HEK293 (cell line): ENCODE data around the gene PTPN11.

Experiments used
- GFI1B ChIP-seq: fragments of 450-650 bp; formaldehyde crosslinking; IDR thresholded peaks from 2 replicates; pipeline ENCODE4 v1.5.1; 2016; ENCODE audit warnings: missing biosample characterization, missing genetic modification characterization
- IKZF3 ChIP-seq: fragments of 450-650 bp; IDR thresholded peaks from 2 replicates; pipeline ENCODE4 v1.5.0; 2018; ENCODE audit warnings: missing biosample characterization, mild to moderate bottlenecking, missing genetic modification characterization, moderate library complexity
- KLF1 ChIP-seq: fragments of 450-650 bp; formaldehyde crosslinking; IDR thresholded peaks from 2 replicates; pipeline ENCODE4 v1.5.1; 2016; ENCODE audit warnings: missing biosample characterization, missing genetic modification characterization
- SALL2 ChIP-seq: fragments of 450-650 bp; formaldehyde crosslinking; IDR thresholded peaks from 2 replicates; pipeline ENCODE4 v1.5.0; 2017; ENCODE audit warnings: missing biosample characterization, mild to moderate bottlenecking, missing genetic modification characterization, borderline replicate concordance
- TCF7L2 ChIP-seq: IDR thresholded peaks from 2 replicates; pipeline ENCODE4 v1.6.1; 2011; ENCODE audit warnings: low read depth, mild to moderate bottlenecking, inconsistent platforms, low read length, moderate library complexity, borderline replicate concordance
- ZFP41 ChIP-seq: fragments of 450-650 bp; formaldehyde crosslinking; IDR thresholded peaks from 2 replicates; pipeline ENCODE4 v1.5.1; 2016; ENCODE audit warnings: missing biosample characterization, missing genetic modification characterization, borderline replicate concordance
- ZNF133 ChIP-seq: fragments of 450-650 bp; formaldehyde crosslinking; IDR thresholded peaks from 2 replicates; pipeline ENCODE4 v1.5.1; 2016; ENCODE audit warnings: missing biosample characterization, missing genetic modification characterization
- ZNF202 ChIP-seq: fragments of 450-650 bp; formaldehyde crosslinking; IDR thresholded peaks from 2 replicates; pipeline ENCODE4 v1.5.1; 2016; ENCODE audit warnings: missing biosample characterization, missing genetic modification characterization, borderline replicate concordance
- ZNF335 ChIP-seq: fragments of 450-650 bp; formaldehyde crosslinking; conservative IDR thresholded peaks from 2 replicates; pipeline ENCODE4 v1.5.1; 2016; ENCODE audit warnings: missing biosample characterization, missing genetic modification characterization
- ZNF394 ChIP-seq: fragments of 450-650 bp; formaldehyde crosslinking; IDR thresholded peaks from 2 replicates; pipeline ENCODE4 v1.5.1; 2016; ENCODE audit warnings: missing biosample characterization, missing genetic modification characterization, mild to moderate bottlenecking, moderate library complexity, borderline replicate concordance
- ZNF404 ChIP-seq: fragments of 450-650 bp; formaldehyde crosslinking; IDR thresholded peaks from 2 replicates; pipeline ENCODE4 v1.5.1; 2017; ENCODE audit warnings: missing biosample characterization, missing genetic modification characterization
- ZNF544 ChIP-seq: fragments of 450-650 bp; formaldehyde crosslinking; IDR thresholded peaks from 2 replicates; pipeline ENCODE4 v1.5.0; 2017; ENCODE audit warnings: missing biosample characterization, missing genetic modification characterization
- ZNF555 ChIP-seq: fragments of 450-650 bp; formaldehyde crosslinking; conservative IDR thresholded peaks from 2 replicates; pipeline ENCODE4 v1.5.1; 2017; ENCODE audit warnings: missing biosample characterization, mild to moderate bottlenecking, missing genetic modification characterization, inconsistent platforms
- ZNF670 ChIP-seq: fragments of 450-650 bp; formaldehyde crosslinking; IDR thresholded peaks from 2 replicates; pipeline ENCODE4 v1.5.1; 2016; ENCODE audit warnings: missing biosample characterization, missing genetic modification characterization, low read depth
- ZNF747 ChIP-seq: fragments of 450-650 bp; formaldehyde crosslinking; IDR thresholded peaks from 2 replicates; pipeline ENCODE4 v1.5.1; 2016; ENCODE audit warnings: missing biosample characterization, missing genetic modification characterization
- ZNF768 ChIP-seq: fragments of 450-650 bp; formaldehyde crosslinking; IDR thresholded peaks from 2 replicates; pipeline ENCODE4 v1.5.1; 2018; ENCODE audit warnings: missing biosample characterization, mild to moderate bottlenecking, missing genetic modification characterization
- ZSCAN16 ChIP-seq: fragments of 450-650 bp; formaldehyde crosslinking; IDR thresholded peaks from 2 replicates; pipeline ENCODE4 v1.5.1; 2016; ENCODE audit warnings: missing biosample characterization, missing genetic modification characterization
- TF ChIP-seq, protein P1 (sequence below): fragments of 450-650 bp; formaldehyde crosslinking; conservative IDR thresholded peaks from 2 replicates; pipeline ENCODE4 v1.5.1; 2016; ENCODE audit warnings: low read depth, missing biosample characterization, missing genetic modification characterization
- TF ChIP-seq, protein P2 (sequence below): fragments of 450-650 bp; formaldehyde crosslinking; IDR thresholded peaks from 2 replicates; pipeline ENCODE4 v1.5.1; 2017; ENCODE audit warnings: missing biosample characterization, missing genetic modification characterization
- TF ChIP-seq, protein P3 (sequence below): fragments of 450-650 bp; formaldehyde crosslinking; IDR thresholded peaks from 2 replicates; pipeline ENCODE4 v1.5.1; 2016; ENCODE audit warnings: missing biosample characterization, missing genetic modification characterization
- TF ChIP-seq, protein P4 (sequence below): fragments of 450-650 bp; formaldehyde crosslinking; IDR thresholded peaks from 2 replicates; pipeline ENCODE4 v1.5.1; 2016; ENCODE audit warnings: missing biosample characterization, missing genetic modification characterization
- TF ChIP-seq, protein P5 (sequence below): fragments of 450-650 bp; formaldehyde crosslinking; IDR thresholded peaks from 2 replicates; pipeline ENCODE4 v1.5.1; 2016; ENCODE audit warnings: missing biosample characterization, missing genetic modification characterization
- TF ChIP-seq, protein P6 (sequence below): fragments of 450-650 bp; formaldehyde crosslinking; IDR thresholded peaks from 2 replicates; pipeline ENCODE4 v1.5.0; 2017; ENCODE audit warnings: missing biosample characterization, missing genetic modification characterization, borderline replicate concordance

Gene PTPN11

DNA sequence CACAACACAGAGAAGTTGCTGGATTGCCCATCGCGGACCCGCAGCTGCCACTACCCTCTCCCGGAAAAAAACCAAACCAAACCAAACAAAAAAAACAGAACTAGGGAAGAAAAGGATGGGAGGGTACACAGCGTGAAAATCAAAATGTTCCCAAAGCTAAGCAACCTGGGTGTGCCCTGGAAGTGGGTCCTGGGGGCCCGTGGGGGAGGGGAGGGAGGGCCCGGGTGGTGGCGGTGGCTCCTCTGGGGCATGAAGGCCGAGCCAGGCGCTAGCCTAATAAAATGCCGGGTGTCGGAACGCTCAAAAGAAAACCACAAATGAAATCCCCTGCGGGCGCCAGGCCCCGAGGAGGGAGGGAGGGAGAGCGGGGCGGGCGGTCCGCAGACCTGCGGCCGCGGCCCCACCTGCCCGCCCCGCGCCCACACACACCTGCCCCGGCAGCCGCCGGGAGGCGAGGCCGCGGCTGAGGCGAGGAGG is 37.3 kb upstream of the PTPN11 start (continued):
- TF ChIP-seq, protein P1, sequence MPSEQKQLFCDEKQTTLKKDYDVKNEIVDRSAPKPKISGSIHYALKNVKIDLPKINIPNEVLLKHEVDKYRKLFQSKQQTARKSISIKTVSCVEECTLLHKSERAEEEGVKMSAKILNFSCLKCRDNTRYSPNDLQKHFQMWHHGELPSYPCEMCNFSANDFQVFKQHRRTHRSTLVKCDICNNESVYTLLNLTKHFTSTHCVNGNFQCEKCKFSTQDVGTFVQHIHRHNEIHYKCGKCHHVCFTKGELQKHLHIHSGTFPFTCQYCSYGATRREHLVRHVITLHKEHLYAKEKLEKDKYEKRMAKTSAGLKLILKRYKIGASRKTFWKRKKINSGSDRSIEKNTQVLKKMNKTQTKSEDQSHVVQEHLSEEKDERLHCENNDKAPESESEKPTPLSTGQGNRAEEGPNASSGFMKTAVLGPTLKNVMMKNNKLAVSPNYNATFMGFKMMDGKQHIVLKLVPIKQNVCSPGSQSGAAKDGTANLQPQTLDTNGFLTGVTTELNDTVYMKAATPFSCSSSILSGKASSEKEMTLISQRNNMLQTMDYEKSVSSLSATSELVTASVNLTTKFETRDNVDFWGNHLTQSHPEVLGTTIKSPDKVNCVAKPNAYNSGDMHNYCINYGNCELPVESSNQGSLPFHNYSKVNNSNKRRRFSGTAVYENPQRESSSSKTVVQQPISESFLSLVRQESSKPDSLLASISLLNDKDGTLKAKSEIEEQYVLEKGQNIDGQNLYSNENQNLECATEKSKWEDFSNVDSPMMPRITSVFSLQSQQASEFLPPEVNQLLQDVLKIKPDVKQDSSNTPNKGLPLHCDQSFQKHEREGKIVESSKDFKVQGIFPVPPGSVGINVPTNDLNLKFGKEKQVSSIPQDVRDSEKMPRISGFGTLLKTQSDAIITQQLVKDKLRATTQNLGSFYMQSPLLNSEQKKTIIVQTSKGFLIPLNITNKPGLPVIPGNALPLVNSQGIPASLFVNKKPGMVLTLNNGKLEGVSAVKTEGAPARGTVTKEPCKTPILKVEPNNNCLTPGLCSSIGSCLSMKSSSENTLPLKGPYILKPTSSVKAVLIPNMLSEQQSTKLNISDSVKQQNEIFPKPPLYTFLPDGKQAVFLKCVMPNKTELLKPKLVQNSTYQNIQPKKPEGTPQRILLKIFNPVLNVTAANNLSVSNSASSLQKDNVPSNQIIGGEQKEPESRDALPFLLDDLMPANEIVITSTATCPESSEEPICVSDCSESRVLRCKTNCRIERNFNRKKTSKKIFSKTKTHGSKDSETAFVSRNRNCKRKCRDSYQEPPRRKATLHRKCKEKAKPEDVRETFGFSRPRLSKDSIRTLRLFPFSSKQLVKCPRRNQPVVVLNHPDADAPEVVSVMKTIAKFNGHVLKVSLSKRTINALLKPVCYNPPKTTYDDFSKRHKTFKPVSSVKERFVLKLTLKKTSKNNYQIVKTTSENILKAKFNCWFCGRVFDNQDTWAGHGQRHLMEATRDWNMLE: no peak
- 0 out of 2 replicates have a peak, but pooled peaks have one; percentile 11 for TF ChIP-seq IKZF3 (tag by site-specific recombination)
- no peak for TF ChIP-seq ZFP41 (tag by site-specific recombination)
- TF ChIP-seq ZNF670 (tag by site-specific recombination): no peak
- TF ChIP-seq TCF7L2: no peak
- no peak for TF ChIP-seq ZNF394
- TF ChIP-seq, protein P2, sequence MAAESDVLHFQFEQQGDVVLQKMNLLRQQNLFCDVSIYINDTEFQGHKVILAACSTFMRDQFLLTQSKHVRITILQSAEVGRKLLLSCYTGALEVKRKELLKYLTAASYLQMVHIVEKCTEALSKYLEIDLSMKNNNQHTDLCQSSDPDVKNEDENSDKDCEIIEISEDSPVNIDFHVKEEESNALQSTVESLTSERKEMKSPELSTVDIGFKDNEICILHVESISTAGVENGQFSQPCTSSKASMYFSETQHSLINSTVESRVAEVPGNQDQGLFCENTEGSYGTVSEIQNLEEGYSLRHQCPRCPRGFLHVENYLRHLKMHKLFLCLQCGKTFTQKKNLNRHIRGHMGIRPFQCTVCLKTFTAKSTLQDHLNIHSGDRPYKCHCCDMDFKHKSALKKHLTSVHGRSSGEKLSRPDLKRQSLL (tag by site-specific recombination): no peak
- TF ChIP-seq KLF1 (tag by site-specific recombination): 0 out of 2 replicates have a peak, but pooled peaks have one; percentile 27
- TF ChIP-seq ZNF747 (tag by site-specific recombination): no peak
- TF ChIP-seq GFI1B: no peak
- TF ChIP-seq, protein P3, sequence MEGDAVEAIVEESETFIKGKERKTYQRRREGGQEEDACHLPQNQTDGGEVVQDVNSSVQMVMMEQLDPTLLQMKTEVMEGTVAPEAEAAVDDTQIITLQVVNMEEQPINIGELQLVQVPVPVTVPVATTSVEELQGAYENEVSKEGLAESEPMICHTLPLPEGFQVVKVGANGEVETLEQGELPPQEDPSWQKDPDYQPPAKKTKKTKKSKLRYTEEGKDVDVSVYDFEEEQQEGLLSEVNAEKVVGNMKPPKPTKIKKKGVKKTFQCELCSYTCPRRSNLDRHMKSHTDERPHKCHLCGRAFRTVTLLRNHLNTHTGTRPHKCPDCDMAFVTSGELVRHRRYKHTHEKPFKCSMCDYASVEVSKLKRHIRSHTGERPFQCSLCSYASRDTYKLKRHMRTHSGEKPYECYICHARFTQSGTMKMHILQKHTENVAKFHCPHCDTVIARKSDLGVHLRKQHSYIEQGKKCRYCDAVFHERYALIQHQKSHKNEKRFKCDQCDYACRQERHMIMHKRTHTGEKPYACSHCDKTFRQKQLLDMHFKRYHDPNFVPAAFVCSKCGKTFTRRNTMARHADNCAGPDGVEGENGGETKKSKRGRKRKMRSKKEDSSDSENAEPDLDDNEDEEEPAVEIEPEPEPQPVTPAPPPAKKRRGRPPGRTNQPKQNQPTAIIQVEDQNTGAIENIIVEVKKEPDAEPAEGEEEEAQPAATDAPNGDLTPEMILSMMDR (tag by site-specific recombination): no peak
- TF ChIP-seq, protein P4, sequence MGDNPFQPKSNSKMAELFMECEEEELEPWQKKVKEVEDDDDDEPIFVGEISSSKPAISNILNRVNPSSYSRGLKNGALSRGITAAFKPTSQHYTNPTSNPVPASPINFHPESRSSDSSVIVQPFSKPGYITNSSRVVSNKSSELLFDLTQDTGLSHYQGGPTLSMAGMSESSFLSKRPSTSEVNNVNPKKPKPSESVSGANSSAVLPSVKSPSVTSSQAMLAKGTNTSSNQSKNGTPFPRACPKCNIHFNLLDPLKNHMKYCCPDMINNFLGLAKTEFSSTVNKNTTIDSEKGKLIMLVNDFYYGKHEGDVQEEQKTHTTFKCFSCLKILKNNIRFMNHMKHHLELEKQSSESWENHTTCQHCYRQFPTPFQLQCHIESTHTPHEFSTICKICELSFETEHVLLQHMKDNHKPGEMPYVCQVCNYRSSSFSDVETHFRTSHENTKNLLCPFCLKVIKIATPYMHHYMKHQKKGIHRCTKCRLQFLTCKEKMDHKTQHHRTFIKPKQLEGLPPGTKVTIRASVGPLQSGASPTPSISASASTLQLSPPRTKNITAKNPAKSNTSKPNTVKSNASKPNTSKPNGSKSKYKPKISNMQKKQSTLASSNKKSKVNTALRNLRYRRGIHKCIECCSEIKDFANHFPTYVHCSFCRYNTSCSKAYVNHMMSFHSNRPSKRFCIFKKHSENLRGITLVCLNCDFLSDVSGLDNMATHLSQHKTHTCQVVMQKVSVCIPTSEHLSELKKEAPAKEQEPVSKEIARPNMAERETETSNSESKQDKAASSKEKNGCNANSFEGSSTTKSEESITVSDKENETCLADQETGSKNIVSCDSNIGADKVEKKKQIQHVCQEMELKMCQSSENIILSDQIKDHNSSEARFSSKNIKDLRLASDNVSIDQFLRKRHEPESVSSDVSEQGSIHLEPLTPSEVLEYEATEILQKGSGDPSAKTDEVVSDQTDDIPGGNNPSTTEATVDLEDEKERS (tag by site-specific recombination): no peak
- no peak for TF ChIP-seq ZNF202 (tag by site-specific recombination)
- TF ChIP-seq ZNF555 (tag by site-specific recombination): no peak
- TF ChIP-seq, protein P5, sequence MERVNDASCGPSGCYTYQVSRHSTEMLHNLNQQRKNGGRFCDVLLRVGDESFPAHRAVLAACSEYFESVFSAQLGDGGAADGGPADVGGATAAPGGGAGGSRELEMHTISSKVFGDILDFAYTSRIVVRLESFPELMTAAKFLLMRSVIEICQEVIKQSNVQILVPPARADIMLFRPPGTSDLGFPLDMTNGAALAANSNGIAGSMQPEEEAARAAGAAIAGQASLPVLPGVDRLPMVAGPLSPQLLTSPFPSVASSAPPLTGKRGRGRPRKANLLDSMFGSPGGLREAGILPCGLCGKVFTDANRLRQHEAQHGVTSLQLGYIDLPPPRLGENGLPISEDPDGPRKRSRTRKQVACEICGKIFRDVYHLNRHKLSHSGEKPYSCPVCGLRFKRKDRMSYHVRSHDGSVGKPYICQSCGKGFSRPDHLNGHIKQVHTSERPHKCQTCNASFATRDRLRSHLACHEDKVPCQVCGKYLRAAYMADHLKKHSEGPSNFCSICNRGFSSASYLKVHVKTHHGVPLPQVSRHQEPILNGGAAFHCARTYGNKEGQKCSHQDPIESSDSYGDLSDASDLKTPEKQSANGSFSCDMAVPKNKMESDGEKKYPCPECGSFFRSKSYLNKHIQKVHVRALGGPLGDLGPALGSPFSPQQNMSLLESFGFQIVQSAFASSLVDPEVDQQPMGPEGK (tag by site-specific recombination): peak; percentile 75; the same call in 1 of the 2 replicates
- TF ChIP-seq ZNF335 (tag by site-specific recombination): peak; percentile 98
- TF ChIP-seq, protein P6, sequence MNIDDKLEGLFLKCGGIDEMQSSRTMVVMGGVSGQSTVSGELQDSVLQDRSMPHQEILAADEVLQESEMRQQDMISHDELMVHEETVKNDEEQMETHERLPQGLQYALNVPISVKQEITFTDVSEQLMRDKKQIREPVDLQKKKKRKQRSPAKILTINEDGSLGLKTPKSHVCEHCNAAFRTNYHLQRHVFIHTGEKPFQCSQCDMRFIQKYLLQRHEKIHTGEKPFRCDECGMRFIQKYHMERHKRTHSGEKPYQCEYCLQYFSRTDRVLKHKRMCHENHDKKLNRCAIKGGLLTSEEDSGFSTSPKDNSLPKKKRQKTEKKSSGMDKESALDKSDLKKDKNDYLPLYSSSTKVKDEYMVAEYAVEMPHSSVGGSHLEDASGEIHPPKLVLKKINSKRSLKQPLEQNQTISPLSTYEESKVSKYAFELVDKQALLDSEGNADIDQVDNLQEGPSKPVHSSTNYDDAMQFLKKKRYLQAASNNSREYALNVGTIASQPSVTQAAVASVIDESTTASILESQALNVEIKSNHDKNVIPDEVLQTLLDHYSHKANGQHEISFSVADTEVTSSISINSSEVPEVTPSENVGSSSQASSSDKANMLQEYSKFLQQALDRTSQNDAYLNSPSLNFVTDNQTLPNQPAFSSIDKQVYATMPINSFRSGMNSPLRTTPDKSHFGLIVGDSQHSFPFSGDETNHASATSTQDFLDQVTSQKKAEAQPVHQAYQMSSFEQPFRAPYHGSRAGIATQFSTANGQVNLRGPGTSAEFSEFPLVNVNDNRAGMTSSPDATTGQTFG (tag by site-specific recombination): no peak
- TF ChIP-seq ZNF544: no peak
- peak; percentile 92 for TF ChIP-seq ZNF768
- no peak for TF ChIP-seq ZNF404 (tag by site-specific recombination)
- no peak for TF ChIP-seq SALL2 (tag by site-specific recombination)
- no peak for TF ChIP-seq ZNF133
- no peak for TF ChIP-seq ZSCAN16
